GM18861 (cell line): ENCODE results near the gene MUC6.

Source experiments
- ATAC-seq: cut with Tn5 transposase; IDR thresholded peaks from one replicate; pipeline ENCODE4 v1.9.1; 2021; ENCODE audit not compliant: unreplicated experiment

MUC6 gene, protein sequence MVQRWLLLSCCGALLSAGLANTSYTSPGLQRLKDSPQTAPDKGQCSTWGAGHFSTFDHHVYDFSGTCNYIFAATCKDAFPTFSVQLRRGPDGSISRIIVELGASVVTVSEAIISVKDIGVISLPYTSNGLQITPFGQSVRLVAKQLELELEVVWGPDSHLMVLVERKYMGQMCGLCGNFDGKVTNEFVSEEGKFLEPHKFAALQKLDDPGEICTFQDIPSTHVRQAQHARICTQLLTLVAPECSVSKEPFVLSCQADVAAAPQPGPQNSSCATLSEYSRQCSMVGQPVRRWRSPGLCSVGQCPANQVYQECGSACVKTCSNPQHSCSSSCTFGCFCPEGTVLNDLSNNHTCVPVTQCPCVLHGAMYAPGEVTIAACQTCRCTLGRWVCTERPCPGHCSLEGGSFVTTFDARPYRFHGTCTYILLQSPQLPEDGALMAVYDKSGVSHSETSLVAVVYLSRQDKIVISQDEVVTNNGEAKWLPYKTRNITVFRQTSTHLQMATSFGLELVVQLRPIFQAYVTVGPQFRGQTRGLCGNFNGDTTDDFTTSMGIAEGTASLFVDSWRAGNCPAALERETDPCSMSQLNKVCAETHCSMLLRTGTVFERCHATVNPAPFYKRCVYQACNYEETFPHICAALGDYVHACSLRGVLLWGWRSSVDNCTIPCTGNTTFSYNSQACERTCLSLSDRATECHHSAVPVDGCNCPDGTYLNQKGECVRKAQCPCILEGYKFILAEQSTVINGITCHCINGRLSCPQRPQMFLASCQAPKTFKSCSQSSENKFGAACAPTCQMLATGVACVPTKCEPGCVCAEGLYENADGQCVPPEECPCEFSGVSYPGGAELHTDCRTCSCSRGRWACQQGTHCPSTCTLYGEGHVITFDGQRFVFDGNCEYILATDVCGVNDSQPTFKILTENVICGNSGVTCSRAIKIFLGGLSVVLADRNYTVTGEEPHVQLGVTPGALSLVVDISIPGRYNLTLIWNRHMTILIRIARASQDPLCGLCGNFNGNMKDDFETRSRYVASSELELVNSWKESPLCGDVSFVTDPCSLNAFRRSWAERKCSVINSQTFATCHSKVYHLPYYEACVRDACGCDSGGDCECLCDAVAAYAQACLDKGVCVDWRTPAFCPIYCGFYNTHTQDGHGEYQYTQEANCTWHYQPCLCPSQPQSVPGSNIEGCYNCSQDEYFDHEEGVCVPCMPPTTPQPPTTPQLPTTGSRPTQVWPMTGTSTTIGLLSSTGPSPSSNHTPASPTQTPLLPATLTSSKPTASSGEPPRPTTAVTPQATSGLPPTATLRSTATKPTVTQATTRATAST (N-terminal part only)

DNA sequence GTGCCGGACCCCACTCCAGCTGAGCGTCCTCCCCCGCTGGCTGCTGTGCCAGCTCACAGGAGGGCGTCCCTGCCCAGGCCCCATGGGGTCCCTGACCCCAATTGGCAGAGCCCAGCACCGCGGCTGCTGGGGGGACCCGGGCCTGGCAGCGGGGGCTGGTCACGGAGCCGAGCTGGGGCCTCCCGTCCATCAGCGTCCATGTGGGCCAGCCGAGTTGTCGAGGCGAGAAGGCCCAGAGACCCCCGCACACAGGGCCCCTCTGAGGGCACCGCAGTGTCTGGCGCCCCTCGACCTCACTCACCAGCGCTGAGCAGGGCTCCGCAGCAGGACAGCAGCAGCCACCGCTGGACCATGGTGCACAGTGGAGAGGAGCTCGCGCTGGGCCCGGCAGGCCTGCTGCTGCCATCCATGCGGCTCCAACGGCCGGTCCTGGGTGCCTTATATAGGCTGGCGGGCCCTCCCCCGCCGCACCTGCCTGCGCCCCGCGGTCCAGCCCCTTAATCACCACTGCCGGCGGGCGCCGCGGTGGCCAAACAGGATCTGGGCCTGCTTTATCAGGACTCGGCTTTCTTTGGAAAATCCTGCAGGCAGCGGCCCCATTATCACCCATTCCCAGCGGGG is at the start of gene MUC6:
MUC6 (minus strand) TSS at position 416 of the 621 bp plus-strand sequence; CDS start at position 353, 63 bp downstream.
- no peak for ATAC-seq

GRCh38 chr11:1085440-1086170 is 49.1 kb upstream of the MUC6 start:
- no peak for ATAC-seq

DNA sequence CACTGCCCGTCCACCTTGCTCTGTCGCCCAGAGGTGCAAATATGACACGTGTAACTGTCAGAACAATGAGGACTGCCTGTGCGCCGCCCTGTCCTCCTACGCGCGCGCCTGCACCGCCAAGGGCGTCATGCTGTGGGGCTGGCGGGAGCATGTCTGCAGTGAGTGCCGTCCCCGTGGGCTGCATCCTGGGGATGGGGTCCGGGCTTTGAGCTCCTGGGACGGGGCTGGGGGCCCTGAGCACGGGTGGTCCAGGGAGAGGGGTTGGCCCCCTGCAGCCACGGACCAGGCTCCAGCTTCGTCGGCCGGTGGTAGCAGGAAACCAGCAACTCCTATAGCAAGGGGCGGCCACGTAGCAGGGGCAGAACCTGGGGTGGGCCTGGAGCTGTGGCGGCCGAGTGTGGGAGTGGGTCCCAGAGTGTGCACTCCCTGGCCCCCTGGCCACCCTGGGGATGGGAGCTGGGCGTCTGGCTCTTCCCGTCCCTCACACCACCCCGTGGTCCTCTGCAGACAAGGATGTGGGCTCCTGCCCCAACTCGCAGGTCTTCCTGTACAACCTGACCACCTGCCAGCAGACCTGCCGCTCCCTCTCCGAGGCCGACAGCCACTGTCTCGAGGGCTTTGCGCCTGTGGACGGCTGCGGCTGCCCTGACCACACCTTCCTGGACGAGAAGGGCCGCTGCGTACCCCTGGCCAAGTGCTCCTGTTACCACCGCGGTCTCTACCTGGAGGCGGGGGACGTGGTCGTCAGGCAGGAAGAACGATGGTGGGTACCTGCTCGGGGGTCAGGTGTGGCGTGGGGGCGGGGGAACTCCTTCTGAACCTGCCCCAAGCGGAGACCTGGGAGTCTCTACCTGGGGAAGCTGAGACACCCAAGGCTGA is 48.3 kb upstream of the MUC6 start:
- ATAC-seq, result no peak

DNA sequence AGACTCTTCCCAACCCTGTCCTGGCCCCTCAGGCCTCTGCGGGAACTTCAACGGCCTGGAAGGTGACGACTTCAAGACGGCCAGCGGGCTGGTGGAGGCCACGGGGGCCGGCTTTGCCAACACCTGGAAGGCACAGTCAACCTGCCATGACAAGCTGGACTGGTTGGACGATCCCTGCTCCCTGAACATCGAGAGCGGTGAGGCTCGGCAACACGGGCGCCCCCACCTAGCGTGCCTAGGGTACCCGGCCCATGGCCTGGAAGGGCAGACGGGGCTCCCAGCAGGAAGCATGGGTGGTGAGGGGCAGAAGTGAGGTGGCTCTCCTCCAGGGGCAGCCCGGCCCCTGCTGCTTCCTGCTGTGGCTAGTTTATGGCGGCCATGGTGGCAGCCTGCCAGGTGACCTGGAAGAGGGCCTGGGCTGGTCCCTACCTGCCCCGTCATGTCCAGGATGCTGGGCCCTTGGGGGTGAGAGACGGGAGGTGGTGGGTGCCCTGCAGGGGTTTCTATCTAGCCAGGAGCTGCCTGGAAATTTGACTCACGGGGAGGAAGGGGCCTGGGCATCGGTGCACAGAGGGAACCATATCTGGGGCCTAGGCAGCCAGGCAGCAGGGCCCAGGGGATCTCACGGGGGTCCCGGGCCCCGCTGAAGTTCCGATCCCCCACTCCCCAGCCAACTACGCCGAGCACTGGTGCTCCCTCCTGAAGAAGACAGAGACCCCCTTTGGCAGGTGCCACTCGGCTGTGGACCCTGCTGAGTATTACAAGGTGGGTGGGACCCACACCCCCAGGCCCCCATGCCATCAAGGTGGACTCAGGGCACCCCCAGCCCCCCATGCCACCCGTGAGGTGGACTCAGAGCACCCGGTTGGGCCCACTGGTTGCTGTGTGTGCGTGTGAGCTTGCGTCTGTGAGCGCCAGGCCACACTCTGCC is 47.4 kb upstream of the MUC6 start:
- no peak for ATAC-seq

DNA sequence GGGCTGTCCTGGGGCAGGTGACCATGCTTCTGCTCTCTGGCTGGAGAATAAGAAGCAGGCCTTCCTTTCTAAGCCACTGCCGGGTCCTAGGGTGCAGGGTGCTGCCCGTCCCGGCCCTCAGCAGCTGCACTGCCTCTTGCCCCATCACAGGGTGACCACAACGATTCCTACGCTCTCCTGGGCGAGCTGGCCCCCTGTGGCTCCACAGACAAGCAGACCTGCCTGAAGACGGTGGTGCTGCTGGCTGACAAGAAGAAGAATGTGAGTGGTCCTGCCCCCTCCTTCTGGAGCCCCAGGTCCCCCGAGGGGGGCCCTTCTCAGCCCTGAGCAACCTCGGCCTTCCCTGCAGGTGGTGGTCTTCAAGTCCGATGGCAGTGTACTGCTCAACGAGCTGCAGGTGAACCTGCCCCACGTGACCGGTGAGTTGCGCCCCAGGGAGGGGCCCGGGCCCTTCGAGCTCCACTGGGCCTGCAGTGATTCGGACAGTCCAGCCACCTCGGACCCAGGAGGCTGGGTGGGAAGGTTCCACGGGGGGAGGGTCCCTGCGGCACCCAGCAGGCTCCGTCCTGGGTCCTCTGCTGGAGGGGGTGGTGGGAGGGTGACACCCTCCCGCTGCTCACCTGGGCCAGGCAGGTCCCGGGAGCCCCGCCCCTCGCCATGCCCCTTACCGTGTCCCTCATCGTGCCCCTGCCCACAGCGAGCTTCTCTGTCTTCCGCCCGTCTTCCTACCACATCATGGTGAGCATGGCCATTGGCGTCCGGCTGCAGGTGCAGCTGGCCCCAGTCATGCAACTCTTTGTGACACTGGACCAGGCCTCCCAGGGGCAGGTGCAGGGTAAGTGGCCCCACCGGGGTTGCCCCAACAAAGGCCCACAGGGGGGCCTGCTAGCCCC is 46.5 kb upstream of the MUC6 start:
- no peak for ATAC-seq

DNA sequence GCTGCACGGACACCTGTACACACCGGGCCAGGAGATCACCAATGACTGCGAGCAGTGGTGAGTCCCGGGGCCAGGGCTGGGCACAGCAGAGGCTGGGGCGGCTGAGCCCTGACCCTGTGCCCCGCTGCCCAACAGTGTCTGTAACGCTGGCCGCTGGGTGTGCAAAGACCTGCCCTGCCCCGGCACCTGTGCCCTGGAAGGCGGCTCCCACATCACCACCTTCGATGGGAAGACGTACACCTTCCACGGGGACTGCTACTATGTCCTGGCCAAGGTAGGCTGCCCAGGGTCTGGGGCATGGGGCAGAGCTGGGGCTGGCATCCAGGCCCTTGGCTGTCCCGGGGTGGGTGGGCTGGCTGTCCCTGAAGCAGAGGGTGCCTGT is 45.8 kb upstream of the MUC6 start:
- no peak for ATAC-seq

DNA sequence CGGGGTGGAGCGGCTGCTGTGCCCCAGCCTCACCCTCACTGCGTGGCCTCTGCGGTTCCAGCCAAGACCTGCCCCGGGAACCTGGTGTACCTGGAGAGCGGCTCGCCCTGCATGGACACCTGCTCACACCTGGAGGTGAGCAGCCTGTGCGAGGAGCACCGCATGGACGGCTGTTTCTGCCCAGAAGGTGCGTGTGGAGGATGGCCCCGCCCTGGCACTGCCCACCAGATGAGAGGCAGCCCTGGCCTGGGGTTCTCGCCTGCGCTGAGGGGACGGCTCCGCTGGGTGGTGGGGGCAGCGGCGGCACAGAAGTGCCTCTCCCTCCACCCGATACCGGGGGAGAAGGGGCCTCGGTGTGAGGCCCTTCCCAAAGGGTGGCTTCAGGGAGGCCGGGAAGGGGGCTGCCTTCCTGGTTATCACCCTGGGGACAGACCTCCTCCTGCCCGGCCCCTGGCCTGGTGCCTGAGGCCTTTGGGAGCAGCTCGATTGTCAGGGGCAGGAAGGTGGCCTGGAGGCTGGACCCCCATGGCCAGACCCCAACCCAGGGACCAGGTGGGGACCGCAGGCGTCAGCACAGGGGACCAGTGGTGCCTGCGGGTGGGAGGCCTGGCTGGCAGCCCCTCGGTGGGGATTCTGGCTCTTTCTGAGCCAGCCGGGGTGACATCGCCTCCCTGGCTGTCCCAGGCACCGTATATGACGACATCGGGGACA is 45.2 kb upstream of the MUC6 start:
- no peak for ATAC-seq

- no peak for ATAC-seq
Measured at GRCh38 chr11:1078191-1078601, 41.7 kb upstream of the MUC6 start.

GRCh38 chr11:1077417-1078119 is 41.0 kb upstream of the MUC6 start:
- no peak for ATAC-seq

- no peak for ATAC-seq
Measured at GRCh38 chr11:1077033-1077416, 40.5 kb upstream of the MUC6 start.

DNA sequence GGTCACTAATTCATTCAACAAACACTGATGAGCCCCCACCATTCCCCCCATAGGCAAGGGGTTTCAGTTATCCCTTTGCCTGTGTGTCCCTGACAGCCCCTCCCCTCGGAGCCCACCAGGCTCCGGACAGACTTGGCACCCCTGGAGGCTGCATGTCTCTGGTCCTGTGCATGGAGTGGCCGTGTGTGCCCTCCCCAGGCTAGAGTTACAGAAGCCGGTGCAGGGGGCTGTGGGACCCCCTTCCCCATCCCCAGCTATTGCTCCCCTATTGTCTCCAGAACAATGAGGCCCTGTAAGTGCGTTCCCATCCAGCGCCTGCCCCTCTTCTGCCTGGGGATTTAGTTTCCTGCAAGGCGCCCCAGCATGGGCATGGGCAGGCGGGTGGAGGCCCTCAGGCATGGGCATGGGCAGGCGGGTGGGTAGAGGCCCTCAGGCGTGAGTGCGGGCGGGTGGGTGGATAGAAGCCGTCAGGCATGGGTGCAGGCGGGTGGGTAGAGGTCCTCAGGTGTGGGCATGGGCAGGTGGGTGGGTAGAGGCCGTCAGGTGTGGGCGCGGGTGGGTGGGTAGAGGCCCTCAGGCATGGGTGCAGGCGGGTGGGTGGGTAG is 39.6 kb upstream of the MUC6 start:
- no peak for ATAC-seq

GRCh38 chr11:1075341-1075911 is 38.9 kb upstream of the MUC6 start:
- no peak for ATAC-seq

GRCh38 chr11:1074244-1075221 is 38.0 kb upstream of the MUC6 start, which contains the start of gene MUC2:
Gene MUC2 (plus strand): TSS chr11:1074874.
- no peak for ATAC-seq

DNA sequence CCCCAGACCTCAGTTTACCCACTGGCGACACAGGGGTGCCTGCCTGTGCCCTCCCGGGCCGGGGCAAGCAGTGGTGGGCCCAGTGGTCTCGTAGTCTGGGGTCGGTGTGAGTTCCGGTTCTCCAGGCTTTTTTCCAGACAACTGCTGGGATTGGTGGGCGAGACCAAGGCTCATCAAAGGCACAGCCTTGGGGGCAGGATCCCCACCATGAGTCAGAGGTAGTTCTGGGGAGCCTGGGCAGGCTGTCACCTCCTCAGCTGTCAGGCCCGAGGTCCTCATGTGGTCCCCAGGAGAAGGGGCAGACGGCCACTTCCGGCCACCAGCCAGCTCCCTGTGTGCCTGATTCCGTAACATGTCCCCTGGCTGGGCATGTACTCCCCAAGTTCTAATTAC is 37.3 kb upstream of the MUC6 start:
- no peak for ATAC-seq
